Smooth muscle cell of the brain vasculature (primary cell): ENCODE results near the gene GPATCH1.
"Not testable (repeated sequence)": the region's sequence is repeated elsewhere in the genome, so short reads cannot be mapped to it uniquely, and the experiment has no call there.

Source experiments
- DNase-seq: peaks from one replicate; pipeline ENCODE4 v3.0.0-alpha.2; 2012; ENCODE audit warnings: low read depth, low spot score

The GPATCH1 gene

GRCh38 chr19:33111587-33111986, 30.6 kb downstream of the GPATCH1 start:
- DNase-seq = no peak

- no peak for DNase-seq
These were observed 33.3 kb downstream of the GPATCH1 start for GRCh38 chr19:33114312-33114711.

- no peak for DNase-seq
These were observed 36.5 kb downstream of the GPATCH1 start for GRCh38 chr19:33117501-33117900.

DNA sequence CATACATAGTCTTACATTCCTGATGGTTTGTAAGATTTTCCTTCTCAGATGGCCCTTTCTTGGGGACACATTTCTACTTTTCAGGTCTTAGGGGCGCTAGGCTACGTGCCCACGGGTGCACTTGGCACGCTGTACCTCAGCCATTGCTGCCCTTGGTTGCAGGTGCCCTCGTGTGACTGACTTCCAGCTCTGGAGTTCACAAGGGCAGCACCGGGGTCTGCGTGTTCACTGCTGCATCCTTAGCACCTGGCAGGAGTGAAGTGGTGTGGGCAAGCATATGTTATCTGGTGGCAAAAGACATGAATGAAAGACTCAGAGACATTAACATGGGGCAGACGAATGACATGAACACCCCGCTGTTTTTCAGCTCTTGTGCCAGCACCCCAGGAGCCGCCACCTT, 37.7 kb downstream of the GPATCH1 start:
- DNase-seq = no peak

- DNase-seq = no peak
These were observed 43.5 kb downstream of the GPATCH1 start for GRCh38 chr19:33124207-33125098.

- no peak for DNase-seq
These were observed 45.0 kb downstream of the GPATCH1 start for GRCh38 chr19:33125929-33126388.

- not testable (repeated sequence) for DNase-seq
These were observed 45.7 kb downstream of the GPATCH1 start for GRCh38 chr19:33126712-33127111.

- no peak for DNase-seq
These were observed 48.9 kb downstream of the GPATCH1 start for GRCh38 chr19:33129901-33130300.

GRCh38 chr19:33130433-33130832, 49.5 kb downstream of the GPATCH1 start:
- DNase-seq = no peak

GRCh38 chr19:33132021-33132420, 51.0 kb downstream of the GPATCH1 start, which contains the start of gene WDR88:
WDR88 (plus strand) TSS chr19:33132114; CDS start chr19:33132170, 56 bp downstream.
- DNase-seq = no peak

DNA sequence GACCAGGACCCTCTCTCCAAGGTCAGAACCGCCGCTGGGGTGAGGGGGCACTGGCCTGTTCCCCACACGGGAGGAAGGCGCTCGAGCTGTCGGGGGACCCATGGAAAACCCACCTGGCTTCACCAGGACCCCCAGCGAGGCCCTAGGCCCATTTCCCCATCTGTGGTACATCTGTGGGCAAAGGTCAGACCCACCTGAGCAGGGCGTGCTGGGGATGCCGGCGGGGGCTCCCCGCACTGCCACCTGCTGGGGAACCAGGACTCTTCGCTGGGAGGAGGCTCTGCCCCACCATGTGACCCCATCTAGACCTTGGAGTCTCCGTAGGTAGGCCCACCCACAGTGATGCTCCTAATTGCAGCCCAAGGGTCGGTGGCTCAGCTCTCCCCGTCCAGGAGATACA, 51.4 kb downstream of the GPATCH1 start:
- DNase-seq = no peak

GRCh38 chr19:33133438-33134031, 52.6 kb downstream of the GPATCH1 start:
- no peak for DNase-seq

DNA sequence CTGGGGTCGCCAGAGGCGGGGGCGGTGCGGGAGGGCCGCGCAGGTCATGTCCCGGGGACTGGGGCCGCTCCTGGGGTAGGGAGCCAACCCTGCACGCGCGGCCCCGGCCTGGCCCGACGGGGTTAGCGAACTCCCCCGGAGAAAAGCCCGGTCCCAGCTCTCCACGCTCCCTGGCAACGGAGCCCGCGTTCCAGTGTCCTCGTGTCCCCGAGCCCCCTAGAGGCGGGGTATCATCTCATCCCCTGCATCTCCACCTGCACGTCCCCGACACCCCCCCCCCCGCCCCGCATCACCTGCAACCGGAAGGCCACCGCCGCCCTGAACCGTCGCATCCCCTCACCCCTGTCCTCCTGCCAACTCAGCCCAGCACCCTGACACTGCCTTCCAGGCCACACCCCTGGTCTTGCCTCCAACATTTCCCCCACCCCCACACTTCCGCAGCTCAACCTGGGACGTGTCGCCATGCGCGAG, 53.6 kb downstream of the GPATCH1 start:
- no peak for DNase-seq

GRCh38 chr19:33139165-33139564, 58.2 kb downstream of the GPATCH1 start:
- no peak for DNase-seq

- DNase-seq = no peak
These were observed 63.0 kb downstream of the GPATCH1 start for GRCh38 chr19:33143897-33144405.

GRCh38 chr19:33146209-33146608, 65.2 kb downstream of the GPATCH1 start:
- no peak for DNase-seq

DNA sequence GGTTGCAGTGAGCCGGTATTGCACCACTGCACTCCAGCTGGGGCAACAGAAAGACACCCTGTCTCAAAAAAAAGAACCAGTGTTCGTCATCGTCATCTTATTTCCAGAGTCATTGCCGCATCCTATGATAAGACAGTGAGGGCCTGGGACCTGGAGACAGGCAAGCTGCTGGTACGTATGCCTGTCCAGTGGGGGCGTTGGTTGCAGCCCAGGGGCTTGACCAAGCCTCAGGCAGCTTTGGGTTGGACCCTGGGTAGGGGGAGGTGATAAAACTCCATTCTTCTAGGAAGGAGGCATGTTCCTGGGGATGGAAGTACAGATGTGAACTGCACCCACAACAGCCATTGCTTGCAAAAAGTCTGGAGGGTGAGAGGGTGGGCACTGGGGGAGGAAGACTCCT, 66.6 kb downstream of the GPATCH1 start:
- DNase-seq = no peak

- no peak for DNase-seq
These were observed 70.0 kb downstream of the GPATCH1 start for GRCh38 chr19:33150852-33151518.

DNA sequence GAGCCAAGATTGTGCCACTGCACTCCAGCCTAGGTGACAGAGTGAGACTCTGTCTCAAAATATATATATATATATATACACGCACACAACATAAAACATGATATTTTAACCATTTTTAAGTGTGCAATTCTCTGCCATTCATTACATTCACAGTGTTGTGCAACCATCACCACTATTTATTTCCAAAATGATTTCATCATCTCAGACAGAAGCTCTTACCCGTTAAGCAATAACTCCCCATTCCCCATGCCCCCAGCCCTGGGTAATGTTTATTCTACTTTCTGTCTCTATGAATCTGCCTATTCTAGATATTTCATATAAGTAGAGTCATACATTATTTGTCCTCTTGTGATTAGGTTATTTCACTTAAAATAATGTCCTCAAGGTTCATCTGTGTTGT, 71.2 kb downstream of the GPATCH1 start:
- no peak for DNase-seq

DNA sequence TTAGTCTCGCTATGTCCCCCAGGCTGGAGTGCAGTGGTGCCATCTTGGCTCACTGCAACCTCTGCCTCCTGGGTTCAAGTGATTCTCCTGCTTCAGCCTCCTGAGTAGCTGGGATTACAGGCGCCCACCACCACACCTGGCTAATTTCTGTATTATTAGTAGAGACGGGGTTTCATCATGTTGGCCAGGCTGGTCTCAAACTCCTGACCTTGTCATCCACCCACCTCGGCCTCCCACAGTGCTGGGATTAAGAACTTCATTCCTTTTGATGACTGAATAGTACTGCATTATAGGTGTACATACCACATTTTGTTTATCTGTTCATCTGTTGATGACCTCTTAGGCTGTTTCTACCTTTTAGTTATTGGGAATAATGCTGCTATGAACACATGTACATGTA, 71.6 kb downstream of the GPATCH1 start:
- DNase-seq = not testable (repeated sequence)

- not testable (repeated sequence) for DNase-seq
These were observed 73.3 kb downstream of the GPATCH1 start for GRCh38 chr19:33154313-33154712.

DNA sequence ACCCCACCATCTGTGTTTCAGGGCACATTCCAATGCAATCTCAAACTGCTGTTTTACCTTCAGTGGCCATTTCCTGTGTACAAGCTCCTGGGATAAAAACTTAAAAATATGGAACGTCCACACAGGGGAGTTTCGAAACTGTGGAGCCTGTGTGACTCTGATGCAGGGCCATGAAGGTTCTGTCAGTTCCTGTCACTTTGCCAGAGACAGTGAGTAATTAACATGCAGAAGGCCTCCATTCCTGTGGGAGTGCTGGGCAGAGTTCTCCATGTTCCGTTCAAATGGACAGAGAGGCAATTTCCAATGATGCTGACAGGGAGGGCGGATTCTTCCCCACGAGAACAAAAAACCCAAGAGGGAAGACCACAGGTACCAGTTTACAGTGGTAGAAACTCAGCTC, 75.4 kb downstream of the GPATCH1 start:
- DNase-seq = no peak
